WTC11 (cell line): ENCODE measurements around the gene COG2.

Source experiments
- CREB1 ChIP-seq: sonication (generic); formaldehyde crosslinking; IDR thresholded peaks from 2 replicates; pipeline ENCODE4 v1.8.0; 2023; ENCODE audit warnings: mild to moderate bottlenecking, missing genetic modification reagents
- HMGA2 ChIP-seq: fragments of 250-450 bp; sonication (Bioruptor Pico); IDR thresholded peaks from 2 replicates; pipeline ENCODE4 v1.4.0; 2021; ENCODE audit warnings: mild to moderate bottlenecking, moderate library complexity
- NFYB ChIP-seq: sonication (generic); formaldehyde crosslinking; conservative IDR thresholded peaks from 2 replicates; pipeline ENCODE4 v1.8.0; 2022; ENCODE audit warnings: low read depth, missing genetic modification reagents
- NR1H2 ChIP-seq: sonication (generic); formaldehyde crosslinking; IDR thresholded peaks from 2 replicates; pipeline ENCODE4 v1.9.0; 2021; ENCODE audit warnings: mild to moderate bottlenecking, moderate library complexity, missing genetic modification reagents
- TCF7 ChIP-seq: sonication (generic); formaldehyde crosslinking; IDR thresholded peaks from 2 replicates; pipeline ENCODE4 v1.8.0; 2022; ENCODE audit warnings: mild to moderate bottlenecking, low read depth, missing genetic modification reagents, moderate library complexity
- TEAD4 ChIP-seq: sonication (generic); formaldehyde crosslinking; IDR thresholded peaks from 2 replicates; pipeline ENCODE4 v1.8.0; 2022; ENCODE audit warnings: mild to moderate bottlenecking, missing genetic modification reagents
- ZNF232 ChIP-seq: sonication (generic); formaldehyde crosslinking; IDR thresholded peaks from 2 replicates; pipeline ENCODE4 v1.8.0; 2022; ENCODE audit warnings: mild to moderate bottlenecking, missing genetic modification reagents
- ZNF416 ChIP-seq: fragments of 250-450 bp; sonication (Bioruptor Pico); IDR thresholded peaks from 2 replicates; pipeline ENCODE4 v1.9.0; 2021; ENCODE audit warnings: mild to moderate bottlenecking, inconsistent platforms
- TF ChIP-seq, protein P1 (sequence below): sonication (generic); formaldehyde crosslinking; IDR thresholded peaks from 2 replicates; pipeline ENCODE4 v1.8.0; 2022; ENCODE audit warnings: mild to moderate bottlenecking, missing genetic modification reagents
- TF ChIP-seq, protein P2 (sequence below): fragments of 200-600 bp; IDR thresholded peaks from 2 replicates; pipeline ENCODE4 v1.8.0; 2022; ENCODE audit warnings: antibody characterized with exemption
- TF ChIP-seq, protein P3 (sequence below): sonication (generic); formaldehyde crosslinking; IDR thresholded peaks from 2 replicates; pipeline ENCODE4 v1.8.0; 2023; ENCODE audit warnings: mild to moderate bottlenecking, missing genetic modification reagents
- TF ChIP-seq, protein P4 (sequence below): sonication (generic); formaldehyde crosslinking; IDR thresholded peaks from 2 replicates; pipeline ENCODE4 v1.8.0; 2023; ENCODE audit warnings: missing genetic modification reagents
- TF ChIP-seq, protein P5 (sequence below): sonication (generic); formaldehyde crosslinking; IDR thresholded peaks from 2 replicates; pipeline ENCODE4 v1.8.1; 2023; ENCODE audit warnings: mild to moderate bottlenecking, missing genetic modification reagents, moderate library complexity

DNA sequence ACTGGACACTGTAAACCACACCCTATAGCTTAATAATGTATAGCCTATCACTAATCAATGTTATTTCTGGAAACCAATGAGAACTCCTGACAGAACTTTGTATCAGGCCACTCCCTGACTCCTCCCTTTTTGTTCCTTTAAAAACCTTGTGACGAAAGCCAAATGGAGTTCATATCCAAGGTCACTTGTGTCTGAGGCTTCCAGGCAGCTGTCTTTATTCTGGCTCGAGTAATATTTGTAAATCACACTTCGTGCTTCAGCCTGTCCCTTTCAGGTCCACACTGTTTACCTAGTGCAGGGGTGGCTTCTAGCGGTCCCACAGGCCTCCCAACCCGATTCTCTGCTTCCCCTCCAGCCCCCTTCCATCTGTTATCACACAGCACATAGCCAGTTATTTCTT, 88.7 kb downstream of the COG2 start:
- TF ChIP-seq, protein P1, sequence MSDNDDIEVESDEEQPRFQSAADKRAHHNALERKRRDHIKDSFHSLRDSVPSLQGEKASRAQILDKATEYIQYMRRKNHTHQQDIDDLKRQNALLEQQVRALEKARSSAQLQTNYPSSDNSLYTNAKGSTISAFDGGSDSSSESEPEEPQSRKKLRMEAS (CRISPR knock-in tag), result no peak
- no peak for TF ChIP-seq HMGA2 (CRISPR knock-in tag)
- TF ChIP-seq ZNF416 (CRISPR knock-in tag), result no peak
- TF ChIP-seq, protein P2, sequence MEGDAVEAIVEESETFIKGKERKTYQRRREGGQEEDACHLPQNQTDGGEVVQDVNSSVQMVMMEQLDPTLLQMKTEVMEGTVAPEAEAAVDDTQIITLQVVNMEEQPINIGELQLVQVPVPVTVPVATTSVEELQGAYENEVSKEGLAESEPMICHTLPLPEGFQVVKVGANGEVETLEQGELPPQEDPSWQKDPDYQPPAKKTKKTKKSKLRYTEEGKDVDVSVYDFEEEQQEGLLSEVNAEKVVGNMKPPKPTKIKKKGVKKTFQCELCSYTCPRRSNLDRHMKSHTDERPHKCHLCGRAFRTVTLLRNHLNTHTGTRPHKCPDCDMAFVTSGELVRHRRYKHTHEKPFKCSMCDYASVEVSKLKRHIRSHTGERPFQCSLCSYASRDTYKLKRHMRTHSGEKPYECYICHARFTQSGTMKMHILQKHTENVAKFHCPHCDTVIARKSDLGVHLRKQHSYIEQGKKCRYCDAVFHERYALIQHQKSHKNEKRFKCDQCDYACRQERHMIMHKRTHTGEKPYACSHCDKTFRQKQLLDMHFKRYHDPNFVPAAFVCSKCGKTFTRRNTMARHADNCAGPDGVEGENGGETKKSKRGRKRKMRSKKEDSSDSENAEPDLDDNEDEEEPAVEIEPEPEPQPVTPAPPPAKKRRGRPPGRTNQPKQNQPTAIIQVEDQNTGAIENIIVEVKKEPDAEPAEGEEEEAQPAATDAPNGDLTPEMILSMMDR, result no peak
- no peak for TF ChIP-seq NFYB
- TF ChIP-seq, protein P3, sequence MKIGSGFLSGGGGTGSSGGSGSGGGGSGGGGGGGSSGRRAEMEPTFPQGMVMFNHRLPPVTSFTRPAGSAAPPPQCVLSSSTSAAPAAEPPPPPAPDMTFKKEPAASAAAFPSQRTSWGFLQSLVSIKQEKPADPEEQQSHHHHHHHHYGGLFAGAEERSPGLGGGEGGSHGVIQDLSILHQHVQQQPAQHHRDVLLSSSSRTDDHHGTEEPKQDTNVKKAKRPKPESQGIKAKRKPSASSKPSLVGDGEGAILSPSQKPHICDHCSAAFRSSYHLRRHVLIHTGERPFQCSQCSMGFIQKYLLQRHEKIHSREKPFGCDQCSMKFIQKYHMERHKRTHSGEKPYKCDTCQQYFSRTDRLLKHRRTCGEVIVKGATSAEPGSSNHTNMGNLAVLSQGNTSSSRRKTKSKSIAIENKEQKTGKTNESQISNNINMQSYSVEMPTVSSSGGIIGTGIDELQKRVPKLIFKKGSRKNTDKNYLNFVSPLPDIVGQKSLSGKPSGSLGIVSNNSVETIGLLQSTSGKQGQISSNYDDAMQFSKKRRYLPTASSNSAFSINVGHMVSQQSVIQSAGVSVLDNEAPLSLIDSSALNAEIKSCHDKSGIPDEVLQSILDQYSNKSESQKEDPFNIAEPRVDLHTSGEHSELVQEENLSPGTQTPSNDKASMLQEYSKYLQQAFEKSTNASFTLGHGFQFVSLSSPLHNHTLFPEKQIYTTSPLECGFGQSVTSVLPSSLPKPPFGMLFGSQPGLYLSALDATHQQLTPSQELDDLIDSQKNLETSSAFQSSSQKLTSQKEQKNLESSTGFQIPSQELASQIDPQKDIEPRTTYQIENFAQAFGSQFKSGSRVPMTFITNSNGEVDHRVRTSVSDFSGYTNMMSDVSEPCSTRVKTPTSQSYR, result no peak
- TF ChIP-seq NR1H2 (CRISPR knock-in tag), result no peak
- TF ChIP-seq, protein P4, sequence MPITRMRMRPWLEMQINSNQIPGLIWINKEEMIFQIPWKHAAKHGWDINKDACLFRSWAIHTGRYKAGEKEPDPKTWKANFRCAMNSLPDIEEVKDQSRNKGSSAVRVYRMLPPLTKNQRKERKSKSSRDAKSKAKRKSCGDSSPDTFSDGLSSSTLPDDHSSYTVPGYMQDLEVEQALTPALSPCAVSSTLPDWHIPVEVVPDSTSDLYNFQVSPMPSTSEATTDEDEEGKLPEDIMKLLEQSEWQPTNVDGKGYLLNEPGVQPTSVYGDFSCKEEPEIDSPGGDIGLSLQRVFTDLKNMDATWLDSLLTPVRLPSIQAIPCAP (CRISPR knock-in tag), result no peak
- TF ChIP-seq TEAD4, result no peak
- TF ChIP-seq, protein P5, sequence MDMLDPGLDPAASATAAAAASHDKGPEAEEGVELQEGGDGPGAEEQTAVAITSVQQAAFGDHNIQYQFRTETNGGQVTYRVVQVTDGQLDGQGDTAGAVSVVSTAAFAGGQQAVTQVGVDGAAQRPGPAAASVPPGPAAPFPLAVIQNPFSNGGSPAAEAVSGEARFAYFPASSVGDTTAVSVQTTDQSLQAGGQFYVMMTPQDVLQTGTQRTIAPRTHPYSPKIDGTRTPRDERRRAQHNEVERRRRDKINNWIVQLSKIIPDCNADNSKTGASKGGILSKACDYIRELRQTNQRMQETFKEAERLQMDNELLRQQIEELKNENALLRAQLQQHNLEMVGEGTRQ (CRISPR knock-in tag), result no peak
- no peak for TF ChIP-seq ZNF232 (CRISPR knock-in tag)
- TF ChIP-seq CREB1 (CRISPR knock-in tag), result no peak
- no peak for TF ChIP-seq TCF7 (CRISPR knock-in tag)
